NCI-H446 treated with DMSO at 0.1 percent for 48 hours (cell line): ENCODE measurements around the gene PGGHG.
"Not testable (repeated sequence)": the region's sequence is repeated elsewhere in the genome, so short reads cannot be mapped to it uniquely, and the experiment has no call there.

ENCODE experiments used
- DNase-seq: peaks from one replicate; lab custom pipeline; 2025; lab: John Stamatoyannopoulos, UW

Gene PGGHG

DNA sequence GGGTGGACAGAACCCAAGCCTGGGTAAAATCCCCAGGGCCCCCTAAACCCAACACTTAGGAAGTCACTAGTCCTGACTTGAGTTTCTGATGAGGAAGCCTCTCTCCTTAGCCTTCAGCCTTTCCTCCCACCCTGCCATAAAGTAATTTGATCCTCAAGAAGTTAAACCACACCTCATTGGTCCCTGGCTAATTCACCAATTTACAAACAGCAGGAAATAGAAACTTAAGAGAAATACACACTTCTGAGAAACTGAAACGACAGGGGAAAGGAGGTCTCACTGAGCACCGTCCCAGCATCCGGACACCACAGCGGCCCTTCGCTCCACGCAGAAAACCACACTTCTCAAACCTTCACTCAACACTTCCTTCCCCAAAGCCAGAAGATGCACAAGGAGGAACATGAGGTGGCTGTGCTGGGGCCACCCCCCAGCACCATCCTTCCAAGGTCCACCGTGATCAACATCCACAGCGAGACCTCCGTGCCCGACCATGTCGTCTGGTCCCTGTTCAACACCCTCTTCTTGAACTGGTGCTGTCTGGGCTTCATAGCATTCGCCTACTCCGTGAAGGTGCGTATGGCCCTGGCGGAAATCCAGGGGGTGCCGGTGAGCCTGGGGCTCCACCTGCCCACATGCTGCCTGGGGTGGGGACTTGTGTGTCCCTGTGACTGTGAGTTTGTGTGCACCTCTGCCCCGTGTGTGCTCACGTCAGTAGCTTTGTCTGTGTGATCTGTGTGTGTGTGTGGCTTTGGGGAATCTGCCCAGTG, 25.0 kb downstream of the PGGHG start, which contains the start of gene IFITM1:
TSS of gene IFITM1 (plus strand) at position 254 of the 767 bp plus-strand sequence. CDS start at position 385, 131 bp downstream.
- no peak for DNase-seq

DNA sequence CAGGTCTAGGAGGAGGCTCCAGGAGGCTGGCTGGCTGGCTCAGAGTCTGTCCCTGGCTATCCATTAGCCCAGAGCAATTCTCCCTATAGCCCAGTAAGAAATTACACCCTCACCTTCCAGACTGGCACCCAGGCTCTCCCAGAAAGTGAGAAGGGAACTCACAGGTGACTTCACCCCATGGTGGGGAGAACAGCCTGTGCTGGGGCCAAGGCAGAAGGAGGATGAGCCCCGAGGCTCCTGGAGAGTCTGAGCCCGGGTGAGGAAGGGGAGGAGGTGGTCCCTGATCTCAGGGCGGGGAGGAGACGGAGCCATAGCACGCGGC, 25.6 kb downstream of the PGGHG start:
- DNase-seq, result not testable (repeated sequence)

- no peak for DNase-seq
These were observed 26.1 kb downstream of the PGGHG start for GRCh38 chr11:315051-315481.

DNA sequence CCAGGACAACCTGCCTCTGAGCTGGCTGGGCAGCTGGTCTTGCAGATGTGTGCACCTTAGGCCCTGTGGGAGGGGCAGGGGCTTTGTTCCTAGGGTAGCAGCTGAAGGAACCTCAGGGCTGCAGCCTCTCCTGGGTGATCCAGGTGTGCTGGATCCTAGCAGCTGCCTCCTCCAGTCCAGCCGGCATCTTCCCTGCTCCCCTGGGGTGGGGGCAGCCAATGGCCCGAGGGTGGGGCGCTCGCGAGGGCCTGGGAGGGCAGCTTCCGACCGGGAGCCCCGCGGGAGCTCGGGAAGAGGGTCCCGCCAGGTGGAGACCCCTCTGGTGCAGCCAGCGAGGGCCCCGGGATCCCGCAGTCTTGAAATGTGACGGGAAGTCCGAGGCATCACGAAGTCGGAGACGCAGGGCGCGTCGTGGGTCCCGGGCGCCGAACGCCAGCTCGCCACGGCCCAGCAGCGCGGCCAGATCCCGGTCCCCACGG, 26.6 kb downstream of the PGGHG start:
- no peak for DNase-seq

GRCh38 chr11:316031-316701, 27.2 kb downstream of the PGGHG start:
- DNase-seq, result no peak

- DNase-seq, result no peak
These were observed 28.0 kb downstream of the PGGHG start for GRCh38 chr11:316891-317301.

- DNase-seq, result not testable (repeated sequence)
These were observed 28.9 kb downstream of the PGGHG start for GRCh38 chr11:317668-318404.

DNA sequence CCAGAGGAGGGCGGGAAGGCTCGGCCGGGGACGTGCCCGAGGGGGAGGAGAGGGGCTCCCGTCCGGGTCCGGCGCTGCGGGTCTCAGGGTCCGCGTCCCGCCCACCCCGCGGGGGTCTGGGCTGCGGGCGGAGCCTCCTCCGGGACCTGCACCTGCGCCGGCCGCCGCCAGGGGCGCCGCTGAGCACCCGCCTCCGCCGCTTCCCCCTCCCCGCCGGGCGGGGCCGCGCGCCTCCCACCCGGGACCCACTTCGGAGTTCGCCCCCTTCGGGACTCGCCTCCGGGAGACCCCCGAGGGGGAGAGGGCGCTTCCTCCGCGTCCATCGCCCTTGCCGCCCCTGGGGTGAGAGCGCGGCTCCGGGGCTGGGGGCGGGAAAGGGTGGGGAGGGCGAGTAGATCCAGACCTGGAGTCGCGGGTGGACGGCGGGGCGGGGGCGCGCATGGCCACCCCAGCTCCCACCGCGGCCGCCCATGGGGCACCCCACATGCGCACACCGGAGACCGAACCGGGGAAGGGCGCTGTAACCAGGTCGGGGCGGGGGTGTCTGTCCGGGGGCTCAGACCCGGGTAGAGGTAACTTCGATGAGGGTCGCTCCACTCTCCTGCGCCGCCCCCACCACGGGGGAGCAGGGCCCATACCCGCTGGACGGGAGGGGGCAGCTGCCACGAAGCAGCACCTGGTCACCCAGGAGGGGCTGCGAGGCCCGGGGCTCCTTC, 29.6 kb downstream of the PGGHG start:
- DNase-seq, result not testable (repeated sequence)

- not testable (repeated sequence) for DNase-seq
These were observed 30.4 kb downstream of the PGGHG start for GRCh38 chr11:319121-319887.

- DNase-seq, result not testable (repeated sequence)
These were observed 31.0 kb downstream of the PGGHG start for GRCh38 chr11:319888-320273.

GRCh38 chr11:324156-324555, 35.2 kb downstream of the PGGHG start:
- DNase-seq, result no peak

GRCh38 chr11:324593-325517, 35.9 kb downstream of the PGGHG start:
- DNase-seq, result not testable (repeated sequence)

GRCh38 chr11:325796-326591, 37.1 kb downstream of the PGGHG start:
- DNase-seq, result no peak

DNA sequence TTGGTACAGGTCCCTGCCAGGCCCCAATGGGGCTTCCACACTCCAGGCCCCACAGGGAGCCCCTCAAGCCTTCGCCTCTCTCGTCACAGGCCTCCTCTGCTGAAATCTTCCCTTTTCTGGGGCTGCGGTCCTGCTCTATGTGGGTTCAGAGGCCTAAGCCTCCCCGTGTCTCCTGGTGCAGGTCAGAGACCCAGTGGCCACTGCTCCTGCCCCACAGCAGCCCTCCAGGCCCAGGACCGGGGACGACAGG, 37.6 kb downstream of the PGGHG start:
- DNase-seq, result no peak

DNA sequence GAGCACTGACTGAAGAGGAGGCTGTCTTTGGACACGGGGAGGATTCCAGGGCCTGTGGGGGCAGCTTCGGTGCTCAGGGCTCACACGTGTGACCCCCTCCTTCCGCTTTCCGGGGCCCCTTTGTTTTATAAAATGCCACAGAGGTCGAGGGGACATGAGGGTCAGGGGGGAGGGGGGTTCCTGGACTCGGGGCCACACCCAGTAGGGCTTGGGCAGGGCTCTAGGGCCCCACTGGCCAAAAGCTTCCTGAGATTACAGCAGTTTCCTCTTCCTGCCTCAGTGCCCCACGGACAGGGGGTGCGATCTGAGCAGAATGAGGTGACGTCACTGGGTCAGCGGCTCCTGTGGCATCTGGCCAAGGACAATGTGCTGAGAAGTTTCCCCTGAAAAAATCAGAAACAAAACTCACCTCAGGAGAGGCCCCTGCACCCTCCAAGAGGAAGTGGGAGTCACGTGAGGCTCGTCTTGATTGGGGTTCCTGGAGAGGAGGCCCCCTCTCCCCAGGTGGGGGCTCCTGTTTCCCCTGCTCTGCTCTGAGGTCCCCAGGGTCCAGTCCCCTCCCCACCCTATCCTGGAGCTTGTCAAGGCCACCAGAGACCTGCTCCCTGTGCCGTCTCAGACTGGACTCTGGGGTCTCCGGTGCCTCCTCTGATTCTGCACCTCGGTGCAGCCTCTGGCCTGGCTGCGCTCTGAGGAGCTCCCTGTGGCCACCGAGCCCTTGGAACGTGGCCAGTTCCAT, 38.1 kb downstream of the PGGHG start:
- DNase-seq, result no peak

- no peak for DNase-seq
These were observed 38.6 kb downstream of the PGGHG start for GRCh38 chr11:327581-327923.

GRCh38 chr11:328012-328411, 39.1 kb downstream of the PGGHG start:
- no peak for DNase-seq

DNA sequence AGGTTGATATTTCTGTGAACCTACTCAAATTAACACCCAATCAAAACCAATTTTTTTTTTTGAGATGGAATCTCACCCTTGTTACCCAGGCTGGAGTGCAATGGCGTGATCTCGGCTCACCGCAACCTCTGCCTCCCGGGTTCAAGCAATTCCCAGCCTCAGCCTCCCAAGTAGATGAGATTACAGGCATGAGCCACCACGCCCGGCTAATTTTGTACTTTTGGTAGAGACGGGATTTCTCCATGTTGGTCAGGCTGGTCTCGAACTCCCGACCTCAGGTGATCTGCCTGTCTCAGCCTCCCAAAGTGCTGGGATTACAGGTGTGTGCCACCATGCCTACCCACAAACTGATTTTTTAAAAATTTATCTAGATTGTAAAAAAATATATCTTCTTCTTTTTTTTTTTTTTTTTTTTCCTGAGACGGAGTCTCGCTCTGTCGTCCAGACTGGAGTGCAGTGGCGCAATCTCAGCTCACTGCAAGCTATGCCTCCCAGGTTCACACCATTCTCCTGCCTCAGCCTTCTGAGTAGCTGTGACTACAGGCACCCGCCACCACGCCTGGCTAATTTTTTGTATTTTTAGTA, 39.7 kb downstream of the PGGHG start:
- not testable (repeated sequence) for DNase-seq

DNA sequence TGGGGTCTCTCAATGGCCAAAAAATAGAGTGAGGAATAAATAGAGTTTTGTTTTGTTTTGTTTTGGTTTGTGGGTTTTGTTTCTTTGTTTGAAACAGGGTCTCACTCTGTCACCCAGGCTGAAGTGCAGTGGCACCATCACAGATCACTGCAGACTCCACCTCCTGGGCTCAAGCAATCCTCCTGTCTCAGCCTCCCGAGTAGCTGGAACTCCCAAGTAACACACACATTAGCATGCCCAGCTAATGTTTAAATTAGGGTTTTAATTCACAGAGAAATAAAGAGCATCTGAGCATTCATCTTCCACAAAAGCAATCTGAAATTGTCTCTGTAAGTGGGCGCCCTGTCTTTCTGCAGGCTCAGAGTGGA, 40.9 kb downstream of the PGGHG start:
- DNase-seq, result no peak
